ENCODE measurements around the gene SPEN. TPM values are rescaled to one million over a fixed set of nuclear protein-coding genes. Genes with fewer than 3 reads are reported as not detected.
A peak's percentile ranks its signal among the peaks of the same experiment; 100 is the strongest.

The SPEN gene
- total and polyA plus RNA-seq, 9 of the 15 experiments (the other 6 are each of a cell fraction or from before 2014, with no cell fraction given) = 5.7 to 87.5 (median 27.2) TPM

DNA sequence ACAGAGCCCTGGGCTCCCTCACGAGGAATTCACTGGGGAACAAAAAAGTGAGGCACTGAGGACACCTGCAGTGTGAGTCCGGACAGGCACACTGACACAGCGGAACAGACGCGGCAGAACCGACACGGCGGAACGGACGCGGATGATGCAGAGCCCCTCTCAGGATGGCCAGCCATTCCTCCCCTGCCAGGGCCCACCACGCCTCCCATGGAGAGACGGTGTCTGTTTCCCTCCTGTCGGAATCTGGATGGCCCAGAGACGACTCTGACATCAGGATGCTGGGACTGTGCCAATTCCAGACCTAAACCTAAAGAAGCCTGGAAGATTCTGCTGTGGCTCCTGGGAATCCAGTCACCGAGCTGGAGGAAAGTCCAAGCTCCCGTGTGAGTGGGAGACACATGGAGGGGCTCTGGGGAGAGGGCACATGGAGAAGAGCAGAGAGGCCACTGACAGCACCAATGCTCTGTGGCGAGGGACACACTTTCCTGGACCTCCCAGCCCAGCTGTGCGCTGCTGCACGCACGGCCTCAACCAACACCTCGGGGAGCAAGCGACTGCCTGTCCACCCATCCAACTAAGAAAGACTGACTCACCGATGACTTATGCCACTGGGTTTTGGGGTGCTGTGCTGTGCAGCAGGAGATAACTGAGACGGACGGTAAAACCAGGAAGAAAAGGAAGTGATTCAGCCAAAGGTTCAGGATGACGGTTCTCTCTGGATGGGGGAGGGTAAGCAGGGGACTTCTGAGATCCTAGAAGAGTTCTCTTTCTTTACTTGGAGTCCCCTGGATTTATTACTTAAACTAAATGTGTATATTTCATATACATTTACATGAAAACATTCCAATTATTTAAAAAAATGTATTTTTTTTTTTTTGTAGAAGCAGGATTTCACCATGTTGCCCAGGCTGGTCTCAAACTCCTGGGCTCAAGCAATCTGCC is 105.1 kb downstream of the SPEN start (continued):
- TF ChIP-seq, protein P1, sequence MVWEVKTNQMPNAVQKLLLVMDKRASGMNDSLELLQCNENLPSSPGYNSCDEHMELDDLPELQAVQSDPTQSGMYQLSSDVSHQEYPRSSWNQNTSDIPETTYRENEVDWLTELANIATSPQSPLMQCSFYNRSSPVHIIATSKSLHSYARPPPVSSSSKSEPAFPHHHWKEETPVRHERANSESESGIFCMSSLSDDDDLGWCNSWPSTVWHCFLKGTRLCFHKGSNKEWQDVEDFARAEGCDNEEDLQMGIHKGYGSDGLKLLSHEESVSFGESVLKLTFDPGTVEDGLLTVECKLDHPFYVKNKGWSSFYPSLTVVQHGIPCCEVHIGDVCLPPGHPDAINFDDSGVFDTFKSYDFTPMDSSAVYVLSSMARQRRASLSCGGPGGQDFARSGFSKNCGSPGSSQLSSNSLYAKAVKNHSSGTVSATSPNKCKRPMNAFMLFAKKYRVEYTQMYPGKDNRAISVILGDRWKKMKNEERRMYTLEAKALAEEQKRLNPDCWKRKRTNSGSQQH (CRISPR knock-in tag; IDR thresholded peaks at IDR 0.05) = peak; percentile 55; the same call in 1 of the 2 replicates
- TF ChIP-seq, protein P2, sequence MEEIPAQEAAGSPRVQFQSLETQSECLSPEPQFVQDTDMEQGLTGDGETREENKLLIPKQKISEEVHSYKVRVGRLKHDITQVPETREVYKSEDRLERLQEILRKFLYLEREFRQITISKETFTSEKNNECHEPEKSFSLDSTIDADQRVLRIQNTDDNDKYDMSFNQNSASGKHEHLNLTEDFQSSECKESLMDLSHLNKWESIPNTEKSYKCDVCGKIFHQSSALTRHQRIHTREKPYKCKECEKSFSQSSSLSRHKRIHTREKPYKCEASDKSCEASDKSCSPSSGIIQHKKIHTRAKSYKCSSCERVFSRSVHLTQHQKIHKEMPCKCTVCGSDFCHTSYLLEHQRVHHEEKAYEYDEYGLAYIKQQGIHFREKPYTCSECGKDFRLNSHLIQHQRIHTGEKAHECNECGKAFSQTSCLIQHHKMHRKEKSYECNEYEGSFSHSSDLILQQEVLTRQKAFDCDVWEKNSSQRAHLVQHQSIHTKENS (CRISPR knock-in tag; IDR thresholded peaks at IDR 0.05) = no peak
- TF ChIP-seq GABPB1 (CRISPR knock-in tag; IDR thresholded peaks at IDR 0.05) (peak; percentile 76), TAL1 (IDR thresholded peaks at IDR 0.05) (peak; percentile 88), RAD21 (CRISPR knock-in tag; conservative IDR thresholded peaks at IDR 0.05 in 1 of 2, IDR thresholded peaks at IDR 0.05 in 1 of 2) (peak; percentile 51 to 72), HNRNPK (IDR thresholded peaks at IDR 0.05; ENCODE audit: low read depth, low read length, poor library complexity, severe bottlenecking) (no peak), CEBPB (tag; IDR thresholded peaks at IDR 0.05) (no peak), HEY1 (CRISPR knock-in tag; IDR thresholded peaks at IDR 0.05; ENCODE audit: borderline replicate concordance) (no peak), PCBP2 (IDR thresholded peaks at IDR 0.05; ENCODE audit: low read depth, low read length, poor library complexity, severe bottlenecking) (no peak), HDAC2 (IDR thresholded peaks at IDR 0.05) (peak; percentile 96)
- TF ChIP-seq, protein P3, sequence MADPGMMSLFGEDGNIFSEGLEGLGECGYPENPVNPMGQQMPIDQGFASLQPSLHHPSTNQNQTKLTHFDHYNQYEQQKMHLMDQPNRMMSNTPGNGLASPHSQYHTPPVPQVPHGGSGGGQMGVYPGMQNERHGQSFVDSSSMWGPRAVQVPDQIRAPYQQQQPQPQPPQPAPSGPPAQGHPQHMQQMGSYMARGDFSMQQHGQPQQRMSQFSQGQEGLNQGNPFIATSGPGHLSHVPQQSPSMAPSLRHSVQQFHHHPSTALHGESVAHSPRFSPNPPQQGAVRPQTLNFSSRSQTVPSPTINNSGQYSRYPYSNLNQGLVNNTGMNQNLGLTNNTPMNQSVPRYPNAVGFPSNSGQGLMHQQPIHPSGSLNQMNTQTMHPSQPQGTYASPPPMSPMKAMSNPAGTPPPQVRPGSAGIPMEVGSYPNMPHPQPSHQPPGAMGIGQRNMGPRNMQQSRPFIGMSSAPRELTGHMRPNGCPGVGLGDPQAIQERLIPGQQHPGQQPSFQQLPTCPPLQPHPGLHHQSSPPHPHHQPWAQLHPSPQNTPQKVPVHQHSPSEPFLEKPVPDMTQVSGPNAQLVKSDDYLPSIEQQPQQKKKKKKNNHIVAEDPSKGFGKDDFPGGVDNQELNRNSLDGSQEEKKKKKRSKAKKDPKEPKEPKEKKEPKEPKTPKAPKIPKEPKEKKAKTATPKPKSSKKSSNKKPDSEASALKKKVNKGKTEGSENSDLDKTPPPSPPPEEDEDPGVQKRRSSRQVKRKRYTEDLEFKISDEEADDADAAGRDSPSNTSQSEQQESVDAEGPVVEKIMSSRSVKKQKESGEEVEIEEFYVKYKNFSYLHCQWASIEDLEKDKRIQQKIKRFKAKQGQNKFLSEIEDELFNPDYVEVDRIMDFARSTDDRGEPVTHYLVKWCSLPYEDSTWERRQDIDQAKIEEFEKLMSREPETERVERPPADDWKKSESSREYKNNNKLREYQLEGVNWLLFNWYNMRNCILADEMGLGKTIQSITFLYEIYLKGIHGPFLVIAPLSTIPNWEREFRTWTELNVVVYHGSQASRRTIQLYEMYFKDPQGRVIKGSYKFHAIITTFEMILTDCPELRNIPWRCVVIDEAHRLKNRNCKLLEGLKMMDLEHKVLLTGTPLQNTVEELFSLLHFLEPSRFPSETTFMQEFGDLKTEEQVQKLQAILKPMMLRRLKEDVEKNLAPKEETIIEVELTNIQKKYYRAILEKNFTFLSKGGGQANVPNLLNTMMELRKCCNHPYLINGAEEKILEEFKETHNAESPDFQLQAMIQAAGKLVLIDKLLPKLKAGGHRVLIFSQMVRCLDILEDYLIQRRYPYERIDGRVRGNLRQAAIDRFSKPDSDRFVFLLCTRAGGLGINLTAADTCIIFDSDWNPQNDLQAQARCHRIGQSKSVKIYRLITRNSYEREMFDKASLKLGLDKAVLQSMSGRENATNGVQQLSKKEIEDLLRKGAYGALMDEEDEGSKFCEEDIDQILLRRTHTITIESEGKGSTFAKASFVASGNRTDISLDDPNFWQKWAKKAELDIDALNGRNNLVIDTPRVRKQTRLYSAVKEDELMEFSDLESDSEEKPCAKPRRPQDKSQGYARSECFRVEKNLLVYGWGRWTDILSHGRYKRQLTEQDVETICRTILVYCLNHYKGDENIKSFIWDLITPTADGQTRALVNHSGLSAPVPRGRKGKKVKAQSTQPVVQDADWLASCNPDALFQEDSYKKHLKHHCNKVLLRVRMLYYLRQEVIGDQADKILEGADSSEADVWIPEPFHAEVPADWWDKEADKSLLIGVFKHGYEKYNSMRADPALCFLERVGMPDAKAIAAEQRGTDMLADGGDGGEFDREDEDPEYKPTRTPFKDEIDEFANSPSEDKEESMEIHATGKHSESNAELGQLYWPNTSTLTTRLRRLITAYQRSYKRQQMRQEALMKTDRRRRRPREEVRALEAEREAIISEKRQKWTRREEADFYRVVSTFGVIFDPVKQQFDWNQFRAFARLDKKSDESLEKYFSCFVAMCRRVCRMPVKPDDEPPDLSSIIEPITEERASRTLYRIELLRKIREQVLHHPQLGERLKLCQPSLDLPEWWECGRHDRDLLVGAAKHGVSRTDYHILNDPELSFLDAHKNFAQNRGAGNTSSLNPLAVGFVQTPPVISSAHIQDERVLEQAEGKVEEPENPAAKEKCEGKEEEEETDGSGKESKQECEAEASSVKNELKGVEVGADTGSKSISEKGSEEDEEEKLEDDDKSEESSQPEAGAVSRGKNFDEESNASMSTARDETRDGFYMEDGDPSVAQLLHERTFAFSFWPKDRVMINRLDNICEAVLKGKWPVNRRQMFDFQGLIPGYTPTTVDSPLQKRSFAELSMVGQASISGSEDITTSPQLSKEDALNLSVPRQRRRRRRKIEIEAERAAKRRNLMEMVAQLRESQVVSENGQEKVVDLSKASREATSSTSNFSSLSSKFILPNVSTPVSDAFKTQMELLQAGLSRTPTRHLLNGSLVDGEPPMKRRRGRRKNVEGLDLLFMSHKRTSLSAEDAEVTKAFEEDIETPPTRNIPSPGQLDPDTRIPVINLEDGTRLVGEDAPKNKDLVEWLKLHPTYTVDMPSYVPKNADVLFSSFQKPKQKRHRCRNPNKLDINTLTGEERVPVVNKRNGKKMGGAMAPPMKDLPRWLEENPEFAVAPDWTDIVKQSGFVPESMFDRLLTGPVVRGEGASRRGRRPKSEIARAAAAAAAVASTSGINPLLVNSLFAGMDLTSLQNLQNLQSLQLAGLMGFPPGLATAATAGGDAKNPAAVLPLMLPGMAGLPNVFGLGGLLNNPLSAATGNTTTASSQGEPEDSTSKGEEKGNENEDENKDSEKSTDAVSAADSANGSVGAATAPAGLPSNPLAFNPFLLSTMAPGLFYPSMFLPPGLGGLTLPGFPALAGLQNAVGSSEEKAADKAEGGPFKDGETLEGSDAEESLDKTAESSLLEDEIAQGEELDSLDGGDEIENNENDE (IDR thresholded peaks at IDR 0.05; ENCODE audit: low read depth, low read length) = no peak

Data from K562 (cell line).